ENCODE results near the gene MMUT.
"Not testable (repeated sequence)": the region's sequence is repeated elsewhere in the genome, so short reads cannot be mapped to it uniquely, and the experiment has no call there.

MMUT gene

GRCh38 chr6:49497304-49497703, 34.3 kb upstream of the MMUT start:
- TF ChIP-seq CTCF (IDR thresholded peaks at IDR 0.05; ENCODE audit: low read depth, low read length, missing control alignments) = no peak
- no peak for DNase-seq (ENCODE audit: low read depth)
- no peak overlapping the region for H3K4me3 ChIP-seq (ENCODE audit: low read depth, low read length)

- no peak for TF ChIP-seq CTCF (IDR thresholded peaks at IDR 0.05; ENCODE audit: low read depth, low read length, missing control alignments)
- DNase-seq (ENCODE audit: low read depth) = no peak
Observed at GRCh38 chr6:49490633-49491032, 27.6 kb upstream of the MMUT start.

GRCh38 chr6:49483380-49483779, 20.3 kb upstream of the MMUT start:
- not testable (repeated sequence) for H3K4me3 ChIP-seq (ENCODE audit: low read depth, low read length); DNase-seq (ENCODE audit: low read depth)

More at GRCh38 chr6:49490633-49491032, 27.6 kb upstream of the MMUT start:
- no peak overlapping the region for H3K4me3 ChIP-seq (ENCODE audit: low read depth, low read length)

GRCh38 chr6:49481846-49482245, 18.8 kb upstream of the MMUT start:
- not testable (repeated sequence) for DNase-seq (ENCODE audit: low read depth); H3K4me3 ChIP-seq (ENCODE audit: low read depth, low read length)

GRCh38 chr6:49479308-49479970, 16.4 kb upstream of the MMUT start:
- TF ChIP-seq CTCF (IDR thresholded peaks at IDR 0.05; ENCODE audit: low read depth, low read length, missing control alignments) = no peak
- no peak overlapping the region for H3K4me3 ChIP-seq (ENCODE audit: low read depth, low read length)

GRCh38 chr6:49476564-49476963, 13.5 kb upstream of the MMUT start:
- not testable (repeated sequence) for DNase-seq (ENCODE audit: low read depth); H3K4me3 ChIP-seq (ENCODE audit: low read depth, low read length)

More at GRCh38 chr6:49479308-49479970, 16.4 kb upstream of the MMUT start:
- DNase-seq (ENCODE audit: low read depth) = no peak

- TF ChIP-seq CTCF (IDR thresholded peaks at IDR 0.05; ENCODE audit: low read depth, low read length, missing control alignments) = no peak
- H3K4me3 ChIP-seq (ENCODE audit: low read depth, low read length) = no peak overlapping the region
- no peak for DNase-seq (ENCODE audit: low read depth)
Observed at GRCh38 chr6:49468042-49468441, 5.0 kb upstream of the MMUT start.

GRCh38 chr6:49464691-49465090, 1.6 kb upstream of the MMUT start:
- no peak overlapping the region for H3K4me3 ChIP-seq (ENCODE audit: low read depth, low read length)
- no peak for TF ChIP-seq CTCF (IDR thresholded peaks at IDR 0.05; ENCODE audit: low read depth, low read length, missing control alignments)
- no peak for DNase-seq (ENCODE audit: low read depth)

- no peak for DNase-seq (ENCODE audit: low read depth)
- TF ChIP-seq CTCF (IDR thresholded peaks at IDR 0.05; ENCODE audit: low read depth, low read length, missing control alignments) = no peak
- peak overlapping the region; percentile 91 for H3K4me3 ChIP-seq (ENCODE audit: low read depth, low read length)
Observed at GRCh38 chr6:49463612-49463967, 537 bp upstream of the MMUT start.
